ENCODE measurements around the gene HDAC1. TPM values are rescaled to one million over a fixed set of nuclear protein-coding genes. Genes with fewer than 3 reads are reported as not detected.

The HDAC1 gene
- polyA plus RNA-seq, 1 of the 3 experiments (the other 2 are of a cell fraction): 172 TPM

DNA sequence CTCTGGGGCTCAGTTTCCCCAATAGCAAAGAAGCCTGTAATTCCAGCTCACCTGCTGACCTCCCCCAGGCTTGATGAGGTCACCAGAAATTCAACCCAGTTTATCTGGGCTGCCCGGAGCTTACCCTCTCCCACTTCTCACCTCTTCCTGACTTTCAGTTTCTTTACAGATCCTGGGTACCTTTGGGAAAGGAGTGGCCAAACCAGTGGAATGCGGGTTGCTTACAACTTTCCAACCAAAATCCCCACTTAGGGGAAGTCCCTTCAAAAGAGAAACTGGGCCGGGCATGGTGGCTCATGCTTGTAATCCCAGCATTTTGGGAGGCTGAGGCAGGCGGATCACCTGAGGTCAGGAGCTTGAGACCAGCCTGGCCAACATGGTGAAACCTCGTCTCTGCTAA lies 50.1 kb downstream of the HDAC1 start:
- no peak overlapping the region for H3K9ac ChIP-seq
- DNase-seq: no peak
- 88% methylated on average over 5 of the region's 5 CpGs for WGBS (ENCODE audit: low lambda C conversion rate)
- H3K4me3 ChIP-seq (ENCODE audit: low read depth in 2 of 2, low read length in 1 of 2): no peak overlapping the region
- no peaks in the 10 kb centered on the region for H3K79me2 ChIP-seq (ENCODE audit: insufficient read depth)
- POLR2A ChIA-PET: no interaction called here
- H3K4me2 ChIP-seq: no peak overlapping the region
- no peaks in the 10 kb centered on the region for H4K20me1 ChIP-seq (ENCODE audit: insufficient read depth)
- H3K9me3 ChIP-seq: no peaks in the 10 kb centered on the region
- H3K36me3 ChIP-seq (replicated peaks in 1 of 2; ENCODE audit: control insufficient read depth in 1 of 2, insufficient read depth in 2 of 2, low read length in 1 of 2): no peaks in the 10 kb centered on the region
- no peaks in the 10 kb centered on the region for H3F3A ChIP-seq (replicated peaks; ENCODE audit: insufficient read depth)
- CTCF ChIA-PET: no interaction called here
- TF ChIP-seq EZH2phosphoT487 (IDR thresholded peaks at IDR 0.05; ENCODE audit: borderline replicate concordance, low read depth): no peak
- no peak for TF ChIP-seq MEF2A (IDR thresholded peaks at IDR 0.05; ENCODE audit: borderline replicate concordance, low read depth)
- TF ChIP-seq NFIC (IDR thresholded peaks at IDR 0.05; ENCODE audit: borderline replicate concordance): no peak
- TF ChIP-seq, protein P1, sequence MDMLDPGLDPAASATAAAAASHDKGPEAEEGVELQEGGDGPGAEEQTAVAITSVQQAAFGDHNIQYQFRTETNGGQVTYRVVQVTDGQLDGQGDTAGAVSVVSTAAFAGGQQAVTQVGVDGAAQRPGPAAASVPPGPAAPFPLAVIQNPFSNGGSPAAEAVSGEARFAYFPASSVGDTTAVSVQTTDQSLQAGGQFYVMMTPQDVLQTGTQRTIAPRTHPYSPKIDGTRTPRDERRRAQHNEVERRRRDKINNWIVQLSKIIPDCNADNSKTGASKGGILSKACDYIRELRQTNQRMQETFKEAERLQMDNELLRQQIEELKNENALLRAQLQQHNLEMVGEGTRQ (IDR thresholded peaks at IDR 0.05; ENCODE audit: borderline replicate concordance, low read depth, low read length): no peak
- TF ChIP-seq RFX5 (IDR thresholded peaks at IDR 0.05; ENCODE audit: low read length): no peak
- no peaks in the 10 kb centered on the region; a peak in 1 of 4 replicates for H3K4me1 ChIP-seq (ENCODE audit: control insufficient read depth in 1 of 2, insufficient read depth in 2 of 2, low read depth in 1 of 2, low read length in 1 of 2)
- H3K27me3 ChIP-seq (ENCODE audit: insufficient read depth): no peaks in the 10 kb centered on the region
- H2AFZ ChIP-seq (ENCODE audit: low read depth): no peak overlapping the region
- no peaks in the 10 kb centered on the region for H3K9me2 ChIP-seq
- no peak overlapping the region for H3K27ac ChIP-seq (ENCODE audit: low read depth in 2 of 2, low read length in 1 of 2)

- H3F3A ChIP-seq (replicated peaks; ENCODE audit: insufficient read depth): no peaks in the 10 kb centered on the region
- H3K27me3 ChIP-seq (ENCODE audit: insufficient read depth): no peaks in the 10 kb centered on the region
- no peaks in the 10 kb centered on the region for H3K79me2 ChIP-seq (ENCODE audit: insufficient read depth)
- H3K4me3 ChIP-seq (ENCODE audit: low read depth in 2 of 2, low read length in 1 of 2): no peak overlapping the region
- H3K4me1 ChIP-seq (ENCODE audit: control insufficient read depth in 1 of 2, insufficient read depth in 2 of 2, low read depth in 1 of 2, low read length in 1 of 2): no peaks in the 10 kb centered on the region; a peak in 1 of 4 replicates
- no peaks in the 10 kb centered on the region for H4K20me1 ChIP-seq (ENCODE audit: insufficient read depth)
- 91% methylated on average over 10 of the region's 10 CpGs for WGBS (ENCODE audit: low lambda C conversion rate)
- POLR2A ChIA-PET: no interaction called here
- CTCF ChIA-PET: no interaction called here
- no peaks in the 10 kb centered on the region for H3K9me3 ChIP-seq
- no peak overlapping the region for H2AFZ ChIP-seq (ENCODE audit: low read depth)
- TF ChIP-seq GATA2 (CRISPR knock-in tag; IDR thresholded peaks at IDR 0.05): no peak
- TF ChIP-seq RCOR1 (IDR thresholded peaks at IDR 0.05; ENCODE audit: low read length): no peak
- no peak for TF ChIP-seq TCF12 (IDR thresholded peaks at IDR 0.05)
- TF ChIP-seq, protein P2, sequence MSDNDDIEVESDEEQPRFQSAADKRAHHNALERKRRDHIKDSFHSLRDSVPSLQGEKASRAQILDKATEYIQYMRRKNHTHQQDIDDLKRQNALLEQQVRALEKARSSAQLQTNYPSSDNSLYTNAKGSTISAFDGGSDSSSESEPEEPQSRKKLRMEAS (IDR thresholded peaks at IDR 0.05; ENCODE audit: low read depth): no peak
- DNase-seq: no peak
- no peaks in the 10 kb centered on the region for H3K36me3 ChIP-seq (replicated peaks in 1 of 2; ENCODE audit: control insufficient read depth in 1 of 2, insufficient read depth in 2 of 2, low read length in 1 of 2)
- no peak overlapping the region for H3K27ac ChIP-seq (ENCODE audit: low read depth in 2 of 2, low read length in 1 of 2)
- H3K9me2 ChIP-seq: no peaks in the 10 kb centered on the region
- no peak overlapping the region for H3K9ac ChIP-seq
- H3K4me2 ChIP-seq: no peak overlapping the region
Observed at GRCh38 chr1:32342704-32343103, 50.8 kb downstream of the HDAC1 start.

- no peaks in the 10 kb centered on the region for H3K9me2 ChIP-seq
- WGBS (ENCODE audit: low lambda C conversion rate): 52% methylated on average over 8 of the region's 8 CpGs
- ChIA-PET POLR2A (interaction anchor here (1.3 kb wide), 1 partner anchor 9 kb away, joined by 3 read pairs; the partner anchor contains the start of gene MARCKSL1), CTCF (interaction anchor here (0.9 to 1.4 kb wide), 2 partner anchors 9 to 14 kb away, joined by 3 to 4 read pairs; partner anchors contain the start of gene MARCKSL1)
- H2AFZ ChIP-seq (ENCODE audit: low read depth): no peak overlapping the region
- DNase-seq: no peak
- H4K20me1 ChIP-seq (ENCODE audit: insufficient read depth): no peaks in the 10 kb centered on the region
- no peak overlapping the region for H3K27ac ChIP-seq (ENCODE audit: low read depth in 2 of 2, low read length in 1 of 2)
- H3K79me2 ChIP-seq (ENCODE audit: insufficient read depth): no peaks in the 10 kb centered on the region
- TF ChIP-seq RAD21 (IDR thresholded peaks at IDR 0.05; ENCODE audit: low read length) (no peak), EZH2phosphoT487 (IDR thresholded peaks at IDR 0.05; ENCODE audit: borderline replicate concordance, low read depth) (no peak), RXRA (IDR thresholded peaks at IDR 0.05; ENCODE audit: borderline replicate concordance, low read depth) (no peak), SMC3 (IDR thresholded peaks at IDR 0.05; ENCODE audit: low read depth, low read length) (no peak), NRF1 (IDR thresholded peaks at IDR 0.05; ENCODE audit: low read depth, low read length) (no peak)
- TF ChIP-seq, protein P3, sequence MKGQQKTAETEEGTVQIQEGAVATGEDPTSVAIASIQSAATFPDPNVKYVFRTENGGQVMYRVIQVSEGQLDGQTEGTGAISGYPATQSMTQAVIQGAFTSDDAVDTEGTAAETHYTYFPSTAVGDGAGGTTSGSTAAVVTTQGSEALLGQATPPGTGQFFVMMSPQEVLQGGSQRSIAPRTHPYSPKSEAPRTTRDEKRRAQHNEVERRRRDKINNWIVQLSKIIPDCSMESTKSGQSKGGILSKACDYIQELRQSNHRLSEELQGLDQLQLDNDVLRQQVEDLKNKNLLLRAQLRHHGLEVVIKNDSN (IDR thresholded peaks at IDR 0.05; ENCODE audit: borderline replicate concordance, low read depth): no peak
- TF ChIP-seq, protein P4, sequence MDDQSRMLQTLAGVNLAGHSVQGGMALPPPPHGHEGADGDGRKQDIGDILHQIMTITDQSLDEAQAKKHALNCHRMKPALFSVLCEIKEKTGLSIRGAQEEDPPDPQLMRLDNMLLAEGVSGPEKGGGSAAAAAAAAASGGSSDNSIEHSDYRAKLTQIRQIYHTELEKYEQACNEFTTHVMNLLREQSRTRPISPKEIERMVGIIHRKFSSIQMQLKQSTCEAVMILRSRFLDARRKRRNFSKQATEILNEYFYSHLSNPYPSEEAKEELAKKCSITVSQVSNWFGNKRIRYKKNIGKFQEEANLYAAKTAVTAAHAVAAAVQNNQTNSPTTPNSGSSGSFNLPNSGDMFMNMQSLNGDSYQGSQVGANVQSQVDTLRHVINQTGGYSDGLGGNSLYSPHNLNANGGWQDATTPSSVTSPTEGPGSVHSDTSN (IDR thresholded peaks at IDR 0.05): no peak
- TF ChIP-seq, protein P2 (IDR thresholded peaks at IDR 0.05; ENCODE audit: low read depth): no peak
- TF ChIP-seq, protein P5, sequence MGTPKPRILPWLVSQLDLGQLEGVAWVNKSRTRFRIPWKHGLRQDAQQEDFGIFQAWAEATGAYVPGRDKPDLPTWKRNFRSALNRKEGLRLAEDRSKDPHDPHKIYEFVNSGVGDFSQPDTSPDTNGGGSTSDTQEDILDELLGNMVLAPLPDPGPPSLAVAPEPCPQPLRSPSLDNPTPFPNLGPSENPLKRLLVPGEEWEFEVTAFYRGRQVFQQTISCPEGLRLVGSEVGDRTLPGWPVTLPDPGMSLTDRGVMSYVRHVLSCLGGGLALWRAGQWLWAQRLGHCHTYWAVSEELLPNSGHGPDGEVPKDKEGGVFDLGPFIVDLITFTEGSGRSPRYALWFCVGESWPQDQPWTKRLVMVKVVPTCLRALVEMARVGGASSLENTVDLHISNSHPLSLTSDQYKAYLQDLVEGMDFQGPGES (IDR thresholded peaks at IDR 0.05; ENCODE audit: low read depth, low read length): no peak
- no peaks in the 10 kb centered on the region; a peak in 1 of 4 replicates for H3K4me1 ChIP-seq (ENCODE audit: control insufficient read depth in 1 of 2, insufficient read depth in 2 of 2, low read depth in 1 of 2, low read length in 1 of 2)
- no peaks in the 10 kb centered on the region for H3F3A ChIP-seq (replicated peaks; ENCODE audit: insufficient read depth)
- no peak overlapping the region for H3K4me3 ChIP-seq (ENCODE audit: low read depth in 2 of 2, low read length in 1 of 2)
- no peaks in the 10 kb centered on the region for H3K9me3 ChIP-seq
- no peak overlapping the region for H3K4me2 ChIP-seq
- H3K27me3 ChIP-seq (ENCODE audit: insufficient read depth): no peaks in the 10 kb centered on the region
- no peak overlapping the region for H3K9ac ChIP-seq
- H3K36me3 ChIP-seq (replicated peaks in 1 of 2; ENCODE audit: control insufficient read depth in 1 of 2, insufficient read depth in 2 of 2, low read length in 1 of 2): no peaks in the 10 kb centered on the region
Observed at GRCh38 chr1:32345289-32345827, 53.5 kb downstream of the HDAC1 start.
